Stomach (tissue), 4 donors: ENCODE results near the gene MALL.

Experiments used
- CTCF ChIP-seq, 7 experiments: fragments of 450-650 bp in 4 of 7; fragments of 200-600 bp in 3 of 7; sonication (generic) in 3 of 7; IDR thresholded peaks; one replicate each; pipeline ENCODE4 v1.5.1; 2016 to 2019; ENCODE audit warnings: antibody characterized with exemption in 7 of 7, control low read depth in 2 of 7, mild to moderate bottlenecking in 1 of 7
- EP300 ChIP-seq: sonication (generic); formaldehyde crosslinking; IDR thresholded peaks from one replicate; pipeline ENCODE4 v1.6.1; 2017; ENCODE audit warnings: antibody characterized with exemption
- POLR2A ChIP-seq, 4 donors: fragments of 450-650 bp; IDR thresholded peaks; one replicate each; pipeline ENCODE4 v1.6.1; 2016; ENCODE audit warnings: antibody characterized with exemption in 4 of 4, control low read depth in 2 of 4, mild to moderate bottlenecking in 1 of 4, moderate library complexity in 1 of 4
- POLR2AphosphoS5 ChIP-seq, 3 donors: sonication (generic); formaldehyde crosslinking; IDR thresholded peaks; one replicate each; pipeline ENCODE4 v1.6.1; 2016; ENCODE audit warnings: antibody characterized with exemption in 3 of 3

DNA sequence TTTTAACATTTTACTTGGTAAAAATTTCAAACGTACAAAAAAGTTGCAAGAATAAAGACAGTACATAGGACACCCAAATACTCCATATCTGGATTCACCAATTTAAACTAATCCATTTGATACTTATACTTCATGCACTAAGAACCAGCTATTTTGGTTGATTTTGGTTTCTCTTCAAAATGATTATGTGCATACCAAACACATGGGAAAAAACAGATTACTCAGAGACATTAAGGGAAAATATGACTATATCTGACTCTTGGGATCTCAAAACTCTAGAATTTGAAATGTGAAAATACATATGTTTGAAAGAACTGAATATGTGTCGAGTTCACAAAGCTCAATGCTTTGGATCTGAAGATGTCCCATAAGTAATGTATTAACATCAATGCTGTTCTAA is 15.5 kb upstream of the MALL start:
- TF ChIP-seq CTCF (IDR thresholded peaks at IDR 0.05) (no peak), POLR2A (IDR thresholded peaks at IDR 0.05) (no peak), POLR2AphosphoS5 (IDR thresholded peaks at IDR 0.05) (no peak), EP300 (no peak)
